PC-9 (cell line): ENCODE measurements around the gene PRSS1. TPM values are rescaled to one million over a fixed set of nuclear protein-coding genes. Genes with fewer than 3 reads are reported as not detected.
"Not testable (repeated sequence)": the region's sequence is repeated elsewhere in the genome, so short reads cannot be mapped to it uniquely, and the experiment has no call there.

Source experiments
- Bru-seq: library from RNA; stranded (reverse); fragments of 400-500 nt; gene quantifications from one replicate; lab custom pipeline; 2021; lab: Mats Ljungman, UMichigan
- BruChase-seq, 2 experiments: library from RNA; stranded (reverse); fragments of 400-500 nt; gene quantifications; one replicate each; lab custom pipeline; 2021; lab: Mats Ljungman, UMichigan
- BruUV-seq: library from RNA; stranded (reverse); fragments of 400-500 nt; replicated peaks from 2 replicates; lab custom pipeline; 2021; lab: Mats Ljungman, UMichigan
- CTCF ChIA-PET: fragments of 300-600 bp; sonication (Branson Sonifier 250); formaldehyde crosslinking; loops from one replicate; lab custom pipeline; 2022; ENCODE audit warnings: antibody characterized with exemption; lab: Charles Lee
- POLR2A ChIA-PET: fragments of 300-600 bp; sonication (Branson Sonifier 250); formaldehyde crosslinking; loops from one replicate; lab custom pipeline; 2022; ENCODE audit warnings: antibody characterized with exemption; ENCODE audit not compliant: unreplicated experiment; lab: Charles Lee
- DNase-seq, 2 experiments: peaks; one replicate each; pipeline versions ENCODE4 v3.0.0 to v3.0.0-alpha.2; 2015 to 2022; ENCODE audit warnings: mixed read lengths in 1 of 2
- H2AFZ ChIP-seq: fragments of 200-600 bp; sonication (generic); 2 replicates; pipeline ENCODE4 v1.8.1; 2017; ENCODE audit warnings: antibody characterized with exemption
- H3F3A ChIP-seq: fragments of 200-600 bp; sonication (generic); 2 replicates; pipeline ENCODE4 v1.8.1; 2017; ENCODE audit warnings: antibody characterized with exemption, mild to moderate bottlenecking, low read depth; ENCODE audit not compliant: insufficient read depth
- H3K27ac ChIP-seq: fragments of 200-600 bp; sonication (generic); 2 replicates; pipeline ENCODE4 v1.6.1; 2016; ENCODE audit warnings: mixed run types
- H3K27me3 ChIP-seq: fragments of 200-600 bp; sonication (generic); 2 replicates; pipeline ENCODE4 v1.6.1; 2016; ENCODE audit warnings: low read depth, mixed run types; ENCODE audit not compliant: insufficient read depth
- H3K36me3 ChIP-seq: fragments of 200-600 bp; sonication (generic); 2 replicates; pipeline ENCODE4 v1.6.1; 2016; ENCODE audit warnings: low read depth, mixed run types
- H3K4me1 ChIP-seq: fragments of 200-600 bp; sonication (generic); replicated peaks from 2 replicates; pipeline ENCODE4 v1.6.1; 2016; ENCODE audit warnings: mixed run types; ENCODE audit not compliant: insufficient read depth
- H3K4me2 ChIP-seq: fragments of 200-600 bp; sonication (generic); 2 replicates; pipeline ENCODE4 v1.6.1; 2017; ENCODE audit warnings: mixed run types
- H3K4me3 ChIP-seq: fragments of 200-600 bp; sonication (generic); 2 replicates; pipeline ENCODE4 v1.6.1; 2016; ENCODE audit warnings: mixed run types
- H3K79me2 ChIP-seq: fragments of 200-600 bp; sonication (generic); 2 replicates; pipeline ENCODE4 v1.6.1; 2017; ENCODE audit warnings: low read depth, mixed run types
- H3K9me2 ChIP-seq: fragments of 200-600 bp; sonication (generic); 2 replicates; pipeline ENCODE4 v1.8.1; 2017; ENCODE audit warnings: mild to moderate bottlenecking; ENCODE audit not compliant: insufficient read depth
- H3K9me3 ChIP-seq: fragments of 200-600 bp; sonication (generic); 2 replicates; pipeline ENCODE4 v1.8.1; 2016; ENCODE audit warnings: low read depth; ENCODE audit not compliant: insufficient read depth
- H4K20me1 ChIP-seq: fragments of 200-600 bp; sonication (generic); 2 replicates; pipeline ENCODE4 v1.8.1; 2017; ENCODE audit not compliant: insufficient read depth
- EZH2 ChIP-seq: fragments of 200-600 bp; sonication (generic); IDR thresholded peaks from 2 replicates; pipeline ENCODE4 v1.8.0; 2017; ENCODE audit warnings: antibody characterized with exemption, low read depth
- intact Hi-C: fragments of 100-400 bp; cut with micrococcal nuclease; formaldehyde crosslinking; loops from one replicate; pipeline ENCODE4 v1.10.0; 2022; ENCODE audit not compliant: unreplicated experiment
- long read RNA-seq: library from polyadenylated mRNA; stranded (forward); transcript quantifications from one replicate; pipeline ENCODE4 v2.0.0, GENCODE V29; 2022
- total RNA-seq: library from RNA; stranded (reverse); gene quantifications from 2 replicates; pipeline ENCODE4 v1.2.3, GENCODE V29; 2021
- TF ChIP-seq, protein P1 (sequence below): fragments of 200-600 bp; sonication (generic); conservative IDR thresholded peaks from 2 replicates; pipeline ENCODE4 v1.6.1; 2017; ENCODE audit warnings: mixed run types, antibody characterized with exemption, mild to moderate bottlenecking, moderate library complexity

PRSS1 gene
- 0.94 TPM in 1 of 2 replicates, not detected in the other for total RNA-seq
- percentile 16 among the genes with signal in this experiment for Bru-seq, nascent RNA
- not detected for BruChase-seq, experiment 1, labeled RNA remaining after a 2-hour chase
- percentile 14 among the genes with signal in this experiment for BruChase-seq, experiment 2, labeled RNA remaining after a 6-hour chase
- long read RNA-seq, partial matches to known transcripts, result 0 of 1 reads
- long read RNA-seq, other reads (novel, unspliced or antisense), result 0 of 1 reads

DNA sequence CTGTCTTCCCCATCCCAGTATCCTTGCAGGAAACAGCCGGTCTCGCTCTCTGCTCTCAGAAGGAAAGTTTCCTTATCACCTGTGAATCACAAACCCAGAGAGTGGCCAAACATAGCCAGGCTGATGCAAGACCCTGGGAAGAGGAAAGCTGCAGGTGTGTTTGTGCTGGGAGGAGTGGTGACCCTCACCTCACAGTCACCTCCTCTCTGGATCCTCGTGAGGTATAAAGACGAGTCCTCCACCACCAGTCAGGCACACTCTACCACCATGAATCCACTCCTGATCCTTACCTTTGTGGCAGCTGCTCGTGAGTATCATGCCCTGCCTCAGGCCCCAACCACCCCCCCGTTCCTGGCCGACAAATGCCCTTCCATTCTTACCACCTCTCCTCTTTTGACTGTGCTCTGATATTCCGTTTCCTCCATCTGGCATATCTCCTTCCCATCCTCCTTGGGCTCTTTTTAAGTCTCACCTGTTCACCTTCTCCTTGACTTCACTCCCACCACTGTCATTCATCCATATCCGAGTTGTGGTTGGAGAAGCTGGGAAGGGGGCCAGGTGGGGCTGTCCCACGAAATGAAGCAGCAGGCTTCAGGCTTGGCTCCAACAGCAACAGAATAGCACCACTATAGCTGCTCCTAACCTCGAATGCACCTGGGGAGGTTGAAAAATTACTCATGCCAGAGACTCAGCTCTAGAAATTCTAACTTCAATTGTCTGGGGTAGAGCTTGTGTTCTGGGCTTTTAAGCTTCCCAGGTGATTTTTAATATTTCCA lies at the start of gene PRSS1:
Gene PRSS1 (plus strand): TSS at position 255 of the 776 bp plus-strand sequence. CDS start 13 bp downstream, at position 268.
- H3F3A ChIP-seq, result no peaks in the 10 kb centered on the region
- H3K4me3 ChIP-seq, result 0 out of 2 replicates have a peak within 1 kb of the TSS, but pooled peaks have one; percentile 0
- H3K4me1 ChIP-seq, result peaks cover 34% of the 10 kb centered on the region
- CTCF ChIA-PET, result no interaction called here
- peak within 1 kb of the TSS; percentile 16 for H3K27ac ChIP-seq
- no peaks in the 10 kb centered on the region for H3K36me3 ChIP-seq
- H3K9me2 ChIP-seq, result no peaks in the 10 kb centered on the region
- intact Hi-C loops, result no loop called here
- H3K9me3 ChIP-seq, result no peaks in the 10 kb centered on the region; the same call in 1 of the 2 replicates
- no peak within 1 kb of the TSS for H2AFZ ChIP-seq
- POLR2A ChIA-PET, result interaction anchor here (0.5 kb wide), 1 partner anchor 241 kb away, joined by 3 read pairs; no protein-coding TSS in a partner anchor
- BruUV-seq, result no TSS peak
- peak in 1 of 2 experiments; percentile 74 for DNase-seq
- TF ChIP-seq, protein P1, sequence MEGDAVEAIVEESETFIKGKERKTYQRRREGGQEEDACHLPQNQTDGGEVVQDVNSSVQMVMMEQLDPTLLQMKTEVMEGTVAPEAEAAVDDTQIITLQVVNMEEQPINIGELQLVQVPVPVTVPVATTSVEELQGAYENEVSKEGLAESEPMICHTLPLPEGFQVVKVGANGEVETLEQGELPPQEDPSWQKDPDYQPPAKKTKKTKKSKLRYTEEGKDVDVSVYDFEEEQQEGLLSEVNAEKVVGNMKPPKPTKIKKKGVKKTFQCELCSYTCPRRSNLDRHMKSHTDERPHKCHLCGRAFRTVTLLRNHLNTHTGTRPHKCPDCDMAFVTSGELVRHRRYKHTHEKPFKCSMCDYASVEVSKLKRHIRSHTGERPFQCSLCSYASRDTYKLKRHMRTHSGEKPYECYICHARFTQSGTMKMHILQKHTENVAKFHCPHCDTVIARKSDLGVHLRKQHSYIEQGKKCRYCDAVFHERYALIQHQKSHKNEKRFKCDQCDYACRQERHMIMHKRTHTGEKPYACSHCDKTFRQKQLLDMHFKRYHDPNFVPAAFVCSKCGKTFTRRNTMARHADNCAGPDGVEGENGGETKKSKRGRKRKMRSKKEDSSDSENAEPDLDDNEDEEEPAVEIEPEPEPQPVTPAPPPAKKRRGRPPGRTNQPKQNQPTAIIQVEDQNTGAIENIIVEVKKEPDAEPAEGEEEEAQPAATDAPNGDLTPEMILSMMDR, result no peak
- TF ChIP-seq EZH2, result no peak
- no peaks in the 10 kb centered on the region for H3K79me2 ChIP-seq
- no peaks in the 10 kb centered on the region for H3K27me3 ChIP-seq
- H4K20me1 ChIP-seq, result no peaks in the 10 kb centered on the region
- peak within 1 kb of the TSS; percentile 35 for H3K4me2 ChIP-seq

DNA sequence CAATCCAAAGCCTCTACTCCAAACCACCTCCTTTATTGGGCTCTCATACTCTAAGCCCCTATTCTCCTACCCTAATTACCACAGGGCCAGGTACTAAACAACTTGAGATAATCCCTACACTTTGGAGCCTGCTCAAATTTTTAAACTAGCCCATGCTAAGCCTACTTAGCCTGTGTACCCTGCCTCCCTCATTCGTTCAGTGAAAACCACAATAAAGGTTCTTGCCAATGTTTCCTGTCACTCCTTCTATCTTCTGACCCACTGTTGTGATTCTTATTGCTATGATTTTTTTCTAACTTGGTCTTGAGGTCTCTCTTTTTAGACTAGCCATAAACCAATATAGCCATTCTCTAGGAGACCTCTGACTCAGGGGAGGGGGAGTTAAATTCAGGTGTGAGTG lies 48.3 kb upstream of the PRSS1 start:
- CTCF ChIA-PET, intact Hi-C loops, H3K27ac ChIP-seq, DNase-seq, H4K20me1 ChIP-seq, H3K9me3 ChIP-seq, H3K79me2 ChIP-seq, H3K4me3 ChIP-seq, H2AFZ ChIP-seq, H3K4me2 ChIP-seq, H3K27me3 ChIP-seq, H3K36me3 ChIP-seq, H3F3A ChIP-seq, H3K9me2 ChIP-seq, POLR2A ChIA-PET, BruUV-seq: not testable (repeated sequence)
- peaks cover 24% of the 10 kb centered on the region for H3K4me1 ChIP-seq

DNA sequence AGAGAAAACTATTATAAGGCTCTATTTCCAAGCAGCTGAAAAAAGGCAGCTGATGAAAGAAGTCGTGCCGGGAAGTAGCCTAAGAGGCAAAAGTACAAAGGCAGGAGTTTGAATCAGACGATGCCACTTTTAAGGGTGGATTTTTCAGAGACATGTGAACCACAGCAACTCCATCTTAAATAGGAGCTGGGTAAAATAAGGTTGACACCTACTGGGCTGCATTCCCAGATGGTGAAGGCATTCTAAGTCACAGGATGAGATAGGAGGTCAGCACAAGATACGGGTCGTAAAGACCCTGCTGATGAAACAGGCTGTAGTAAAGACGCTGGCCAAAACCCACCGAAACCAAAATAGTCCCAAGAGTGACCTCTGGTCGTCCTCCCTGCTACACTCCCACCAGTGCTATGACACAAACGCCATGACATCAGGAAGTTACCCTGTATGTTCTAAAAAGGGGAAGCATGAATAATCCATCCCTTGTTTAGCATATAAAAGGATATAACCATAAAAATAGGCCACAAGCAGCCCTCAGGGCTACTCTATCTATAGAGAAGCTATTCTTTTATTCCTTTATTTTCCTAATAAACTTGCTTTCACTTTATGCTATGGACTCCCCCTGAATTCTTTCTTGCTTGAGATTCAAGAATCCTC lies 45.5 kb upstream of the PRSS1 start:
- CTCF ChIA-PET, result no interaction called here
- no TSS peak for BruUV-seq

DNA sequence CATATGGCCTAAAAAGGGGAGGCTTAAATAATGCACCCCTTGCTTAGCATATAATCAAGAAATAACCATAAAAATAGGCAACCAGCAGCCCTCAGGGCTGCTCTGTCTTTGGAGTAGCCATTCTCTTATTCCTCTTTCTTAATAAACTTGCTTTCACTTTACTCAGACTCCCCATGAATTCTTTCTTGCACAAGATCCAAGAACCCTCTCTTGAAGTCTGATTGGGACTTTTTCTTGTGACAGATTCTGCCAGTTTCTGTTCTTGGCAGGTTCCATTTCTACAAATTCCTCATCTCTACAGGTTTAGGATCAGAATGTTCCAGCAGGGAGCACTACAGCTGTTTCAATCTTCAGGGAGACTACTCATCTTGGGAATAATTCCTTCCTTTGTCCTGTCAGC lies 40.5 kb upstream of the PRSS1 start:
- H3K9me3 ChIP-seq, DNase-seq, H3K9me2 ChIP-seq, POLR2A ChIA-PET, intact Hi-C loops, H3K4me1 ChIP-seq, H3F3A ChIP-seq, H3K27me3 ChIP-seq, H2AFZ ChIP-seq, BruUV-seq, CTCF ChIA-PET, H3K4me3 ChIP-seq, H4K20me1 ChIP-seq, H3K79me2 ChIP-seq, H3K4me2 ChIP-seq, H3K36me3 ChIP-seq, H3K27ac ChIP-seq: not testable (repeated sequence)

More for the DNA sequence above, 45.5 kb upstream of the PRSS1 start:
- no peaks in the 10 kb centered on the region for H3K27me3 ChIP-seq
- H2AFZ ChIP-seq, result no peak overlapping the region
- intact Hi-C loops, result no loop called here
- no peak for DNase-seq
- no peak overlapping the region for H3K27ac ChIP-seq
- H3K4me3 ChIP-seq, result no peak overlapping the region
- H3F3A ChIP-seq, result no peaks in the 10 kb centered on the region
- H4K20me1 ChIP-seq, result no peaks in the 10 kb centered on the region
- H3K36me3 ChIP-seq, result no peaks in the 10 kb centered on the region
- H3K9me3 ChIP-seq, result no peaks in the 10 kb centered on the region; the same call in 1 of the 2 replicates
- TF ChIP-seq, protein P1, result no peak
- no peak for TF ChIP-seq EZH2
- no peaks in the 10 kb centered on the region for H3K79me2 ChIP-seq
- no peak overlapping the region for H3K4me2 ChIP-seq
- H3K4me1 ChIP-seq, result no peaks in the 10 kb centered on the region
- no peaks in the 10 kb centered on the region for H3K9me2 ChIP-seq
- POLR2A ChIA-PET, result no interaction called here
